SH-SY5Y (cell line): ENCODE data around the gene PDGFA.

Source experiments
- GATA2 ChIP-seq: IDR thresholded peaks from 2 replicates; pipeline ENCODE4 v1.6.1; 2011; ENCODE audit warnings: mild to moderate bottlenecking, low read depth, low read length
- GATA3 ChIP-seq: IDR thresholded peaks from 2 replicates; pipeline ENCODE4 v1.6.1; 2011; ENCODE audit warnings: low read depth, mild to moderate bottlenecking, low read length, moderate library complexity

- TF ChIP-seq GATA2 = peak; percentile 19; the same call in 1 of the 2 replicates
- TF ChIP-seq GATA3 = no peak
Observed at GRCh38 chr7:516216-516605, 3.4 kb downstream of the PDGFA start.
